GM19025 (cell line): ENCODE results near the gene SPDEF.

Experiments
- ATAC-seq: cut with Tn5 transposase; IDR thresholded peaks from one replicate; pipeline ENCODE4 v1.9.1; 2021; ENCODE audit warnings: mild to moderate bottlenecking, low read depth, moderate library complexity; ENCODE audit not compliant: unreplicated experiment

SPDEF gene

GRCh38 chr6:34490390-34491090, 65.6 kb downstream of the SPDEF start:
- ATAC-seq, result no peak

GRCh38 chr6:34489207-34489805, 66.8 kb downstream of the SPDEF start:
- no peak for ATAC-seq
